ENCODE data around the gene SP8.

DNA sequence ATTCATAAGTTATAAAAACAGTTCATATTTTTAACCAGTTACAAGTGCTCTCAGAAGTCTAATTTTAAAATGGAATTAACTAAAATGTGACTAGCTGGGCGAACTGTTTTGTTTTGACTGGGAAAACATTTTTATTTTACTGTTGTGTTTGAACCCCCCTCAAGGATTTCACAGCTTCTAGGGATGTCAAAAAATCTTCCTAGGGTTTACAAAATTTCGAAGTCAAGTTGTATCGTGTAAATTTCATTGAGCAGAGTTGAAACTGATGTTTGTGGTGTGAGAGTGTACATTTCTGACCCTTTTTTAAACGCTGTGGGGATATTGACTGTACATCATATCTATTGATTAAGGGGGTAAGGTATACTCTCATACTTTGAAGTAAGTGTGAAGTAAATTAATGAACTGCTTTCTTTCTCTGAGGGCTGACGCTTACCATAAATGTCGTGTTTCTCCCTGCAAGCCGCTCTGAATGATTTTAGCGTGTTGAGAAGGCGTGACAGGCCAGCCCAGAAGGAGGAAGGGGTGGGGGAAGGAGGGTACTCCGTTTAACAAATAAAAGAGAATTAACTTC lies 1.8 kb upstream of the SP8 start:
- TF ChIP-seq, protein P1, sequence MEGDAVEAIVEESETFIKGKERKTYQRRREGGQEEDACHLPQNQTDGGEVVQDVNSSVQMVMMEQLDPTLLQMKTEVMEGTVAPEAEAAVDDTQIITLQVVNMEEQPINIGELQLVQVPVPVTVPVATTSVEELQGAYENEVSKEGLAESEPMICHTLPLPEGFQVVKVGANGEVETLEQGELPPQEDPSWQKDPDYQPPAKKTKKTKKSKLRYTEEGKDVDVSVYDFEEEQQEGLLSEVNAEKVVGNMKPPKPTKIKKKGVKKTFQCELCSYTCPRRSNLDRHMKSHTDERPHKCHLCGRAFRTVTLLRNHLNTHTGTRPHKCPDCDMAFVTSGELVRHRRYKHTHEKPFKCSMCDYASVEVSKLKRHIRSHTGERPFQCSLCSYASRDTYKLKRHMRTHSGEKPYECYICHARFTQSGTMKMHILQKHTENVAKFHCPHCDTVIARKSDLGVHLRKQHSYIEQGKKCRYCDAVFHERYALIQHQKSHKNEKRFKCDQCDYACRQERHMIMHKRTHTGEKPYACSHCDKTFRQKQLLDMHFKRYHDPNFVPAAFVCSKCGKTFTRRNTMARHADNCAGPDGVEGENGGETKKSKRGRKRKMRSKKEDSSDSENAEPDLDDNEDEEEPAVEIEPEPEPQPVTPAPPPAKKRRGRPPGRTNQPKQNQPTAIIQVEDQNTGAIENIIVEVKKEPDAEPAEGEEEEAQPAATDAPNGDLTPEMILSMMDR (IDR thresholded peaks at IDR 0.05; ENCODE audit: low read depth, low read length): no peak
- TF ChIP-seq POLR2A (IDR thresholded peaks at IDR 0.05; ENCODE audit: extremely low read depth, insufficient read length): no peak
- TF ChIP-seq, protein P2, sequence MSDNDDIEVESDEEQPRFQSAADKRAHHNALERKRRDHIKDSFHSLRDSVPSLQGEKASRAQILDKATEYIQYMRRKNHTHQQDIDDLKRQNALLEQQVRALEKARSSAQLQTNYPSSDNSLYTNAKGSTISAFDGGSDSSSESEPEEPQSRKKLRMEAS (IDR thresholded peaks at IDR 0.05; ENCODE audit: low read depth, low read length): no peak

Data from NB4 (cell line).